Fibroblast of gingiva (primary cell): ENCODE data around the gene MYO3B.
"Not testable (repeated sequence)": the region's sequence is repeated elsewhere in the genome, so short reads cannot be mapped to it uniquely, and the experiment has no call there.

Source experiments
- DNase-seq: peaks from one replicate; pipeline ENCODE4 v3.0.0-alpha.2; 2011; ENCODE audit warnings: low read depth

The MYO3B gene

DNA sequence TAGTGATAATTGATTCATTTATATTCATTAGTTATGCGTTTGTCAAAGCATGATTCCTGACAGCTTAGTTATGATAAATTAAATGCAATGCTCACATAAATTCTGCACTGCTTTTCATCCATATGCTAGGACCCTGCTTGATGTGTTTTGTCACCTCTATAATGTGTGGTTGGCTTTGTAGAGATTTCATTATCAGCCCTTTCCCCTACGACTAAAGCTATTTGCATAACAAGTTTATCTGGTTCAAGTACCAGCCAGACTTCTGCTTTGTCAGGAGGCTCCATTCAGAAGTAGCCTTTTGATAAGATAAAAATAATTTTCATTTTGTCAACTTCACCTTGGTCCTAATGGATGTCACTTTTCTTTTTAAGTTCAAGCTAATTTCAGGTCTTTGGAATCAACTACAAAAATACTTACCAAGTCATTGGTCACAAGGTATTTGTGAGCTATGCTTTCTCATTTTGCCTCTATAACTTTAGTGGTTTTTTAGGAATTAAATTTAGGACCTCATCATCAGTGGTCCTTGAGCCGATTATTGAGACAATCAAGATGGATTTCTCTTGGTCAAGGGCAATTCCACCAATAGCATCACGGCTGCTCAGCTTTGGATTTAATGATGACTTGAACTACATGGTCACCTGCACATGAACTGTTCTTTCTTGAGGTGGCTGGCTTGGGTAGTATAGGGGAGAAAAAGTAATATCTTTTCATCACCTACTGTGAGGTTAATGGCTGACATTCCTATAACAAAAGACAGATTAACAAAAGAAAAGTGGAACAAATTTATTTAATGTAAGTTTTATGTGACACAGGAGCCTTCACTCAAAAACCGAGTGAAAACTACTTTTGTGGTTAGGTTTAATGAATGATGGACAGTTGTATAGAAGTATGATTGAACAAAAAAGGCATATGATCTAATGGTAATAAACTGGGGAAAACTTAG, 162.1 kb downstream of the MYO3B start:
- DNase-seq: no peak

DNA sequence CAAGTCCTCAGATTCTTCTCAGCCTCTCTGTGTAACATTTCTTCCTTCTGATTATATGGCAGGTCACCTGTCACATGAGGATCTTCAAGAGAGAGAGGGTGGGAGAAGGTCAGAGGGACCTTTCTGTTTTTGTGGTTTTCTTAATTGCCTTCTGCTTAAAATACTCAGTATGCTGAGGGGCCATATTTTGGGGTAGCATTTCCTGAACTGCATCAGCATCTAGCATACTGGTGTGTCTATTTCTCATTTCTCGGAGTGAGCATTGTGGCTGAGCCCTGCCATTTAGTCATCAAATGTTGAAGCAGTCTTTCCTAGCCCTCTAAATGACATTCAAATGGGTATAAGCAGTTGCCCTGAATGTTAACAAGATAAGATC, 162.7 kb downstream of the MYO3B start:
- DNase-seq: no peak

GRCh38 chr2:170341684-170342623, 164.0 kb downstream of the MYO3B start:
- no peak for DNase-seq

- no peak for DNase-seq
Observed at GRCh38 chr2:170344663-170345346, 166.9 kb downstream of the MYO3B start.

DNA sequence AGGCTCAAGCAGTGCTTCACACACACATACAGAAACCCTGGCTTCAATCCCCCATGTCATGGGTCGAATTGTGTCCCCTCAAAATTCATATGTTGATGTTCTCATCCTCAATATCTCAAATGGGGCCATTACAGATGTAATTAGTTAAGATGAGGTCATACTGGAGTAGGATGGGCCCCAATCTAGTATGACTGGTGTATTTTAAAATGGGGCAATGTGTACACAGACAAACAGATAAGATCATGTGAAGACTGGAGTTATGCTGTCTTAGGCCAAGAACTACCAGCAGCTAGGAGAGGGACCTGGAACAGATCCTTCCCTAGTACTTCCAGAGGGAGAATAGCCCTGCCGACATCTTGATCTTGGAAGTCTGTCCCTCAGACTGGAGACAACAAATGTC, 167.7 kb downstream of the MYO3B start:
- DNase-seq: no peak

- not testable (repeated sequence) for DNase-seq
Observed at GRCh38 chr2:170349269-170349668, 171.3 kb downstream of the MYO3B start.

DNA sequence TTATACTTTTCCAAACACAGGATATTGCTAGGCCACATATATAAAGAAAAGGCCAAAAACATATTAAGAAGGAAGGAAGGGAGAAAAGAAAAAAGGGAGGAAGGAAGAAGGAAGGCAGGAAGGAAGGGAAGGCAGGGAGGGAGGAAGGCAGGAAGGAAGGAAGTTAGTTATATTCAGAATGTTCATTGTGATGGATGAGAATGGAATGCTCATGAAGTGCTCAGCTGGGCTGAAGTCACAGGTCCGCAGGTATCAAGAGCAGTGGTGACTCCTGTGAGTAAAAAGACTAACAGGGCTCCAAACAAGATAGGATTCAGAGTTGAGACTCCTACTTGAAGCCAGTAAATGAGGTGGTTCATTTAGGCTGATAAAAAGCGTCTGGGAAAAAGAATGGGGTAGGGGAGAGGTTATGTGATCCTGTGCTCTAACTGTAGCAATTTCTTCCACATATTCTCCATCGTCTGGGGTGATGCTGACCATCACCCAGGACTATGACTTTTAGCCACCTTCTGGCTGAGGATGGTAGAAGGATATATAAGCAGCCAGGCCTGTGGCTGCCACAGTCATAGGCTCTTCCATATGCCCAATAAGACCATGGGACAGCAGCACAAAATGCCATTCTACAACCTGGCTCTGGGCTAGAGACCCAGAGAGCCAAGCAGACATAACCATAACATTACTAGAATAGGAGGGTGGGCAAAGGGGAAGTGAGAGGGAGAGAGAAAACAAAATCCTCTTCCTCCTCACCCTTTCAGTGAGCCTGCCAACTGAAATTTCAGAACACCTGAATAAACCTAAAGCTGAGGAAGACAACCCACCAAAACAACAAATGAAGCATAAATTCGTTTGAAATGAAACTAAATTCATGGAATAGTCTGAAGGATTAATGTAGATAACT, 173.2 kb downstream of the MYO3B start:
- no peak for DNase-seq

DNA sequence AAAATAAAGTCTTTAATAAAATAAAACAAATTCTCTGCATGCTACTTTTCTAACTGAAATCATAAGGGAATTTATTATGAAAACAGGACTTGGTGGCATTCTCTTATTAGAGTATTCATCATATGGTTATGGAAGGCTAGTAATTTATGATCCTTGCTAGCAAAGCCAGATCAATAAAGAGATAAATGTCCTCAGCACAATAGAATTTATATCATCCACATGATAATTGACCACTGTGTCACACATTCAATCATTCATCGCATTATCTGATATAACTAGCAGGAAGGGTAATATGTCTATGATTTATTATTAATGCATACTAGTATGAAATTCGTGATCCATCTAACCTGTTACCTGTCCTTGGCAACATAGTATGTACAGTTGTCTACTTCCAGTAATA, 175.8 kb downstream of the MYO3B start:
- DNase-seq: no peak

DNA sequence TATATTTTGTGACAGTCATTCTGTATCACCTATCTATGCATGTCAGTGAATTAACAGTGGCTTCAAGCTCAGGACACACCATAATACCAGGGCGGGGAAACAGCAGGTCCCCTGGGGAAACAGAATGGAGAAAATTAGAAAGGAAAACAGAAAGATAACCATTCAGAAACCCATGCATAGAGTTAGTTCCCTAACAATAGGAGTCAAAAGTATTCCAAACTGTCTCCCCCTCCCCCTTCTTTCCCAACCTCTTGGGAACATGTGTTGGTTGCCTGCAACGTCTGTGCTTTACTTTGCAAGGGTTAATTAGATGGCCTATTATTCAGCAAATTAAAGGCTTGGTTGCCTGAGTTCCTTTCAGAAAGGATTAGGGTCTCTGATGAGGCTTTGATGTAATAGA, 176.4 kb downstream of the MYO3B start:
- DNase-seq: no peak

DNA sequence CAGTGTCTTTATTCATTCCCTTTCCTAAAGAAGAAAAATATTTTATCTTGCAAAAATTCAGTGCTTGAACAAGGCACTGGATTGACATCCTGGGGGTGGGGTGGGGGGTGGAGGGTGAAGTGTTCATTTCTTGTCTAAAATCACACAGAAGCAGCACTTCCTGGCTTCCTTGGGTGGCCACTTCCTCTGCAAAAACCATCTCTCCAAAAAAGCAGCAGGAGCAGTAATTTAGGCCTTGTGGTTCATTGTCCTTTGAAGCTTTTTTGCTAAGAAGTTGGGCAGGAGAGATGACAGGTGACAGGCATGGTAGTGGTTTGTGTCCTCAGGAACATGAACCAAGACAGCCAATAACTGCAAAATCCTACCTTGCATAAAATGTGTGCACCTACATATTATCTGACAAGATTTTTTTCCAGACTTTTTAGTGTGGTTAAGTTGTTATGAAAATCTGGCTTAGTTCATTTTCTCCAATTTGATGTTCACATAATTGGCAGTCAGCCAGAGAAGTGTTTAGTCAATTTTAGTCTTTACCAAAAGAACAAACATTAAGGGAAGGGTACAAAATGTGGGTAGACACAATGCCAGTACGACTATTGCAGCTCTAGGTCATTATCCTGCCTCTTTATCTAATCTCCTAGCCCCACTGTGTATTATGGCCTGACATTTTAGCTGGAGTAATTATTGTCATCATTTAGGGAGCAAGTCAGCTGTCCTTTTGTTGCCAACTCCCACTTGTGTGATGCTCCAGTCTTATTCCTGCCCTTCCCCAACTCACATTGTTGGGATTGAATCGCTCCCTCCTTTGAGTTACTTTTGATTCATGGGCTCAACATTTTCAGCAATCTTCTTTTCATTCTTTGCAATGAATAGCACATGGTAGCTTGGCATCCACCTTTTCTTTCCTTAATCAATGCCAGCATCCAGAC, 177.2 kb downstream of the MYO3B start:
- DNase-seq: no peak

DNA sequence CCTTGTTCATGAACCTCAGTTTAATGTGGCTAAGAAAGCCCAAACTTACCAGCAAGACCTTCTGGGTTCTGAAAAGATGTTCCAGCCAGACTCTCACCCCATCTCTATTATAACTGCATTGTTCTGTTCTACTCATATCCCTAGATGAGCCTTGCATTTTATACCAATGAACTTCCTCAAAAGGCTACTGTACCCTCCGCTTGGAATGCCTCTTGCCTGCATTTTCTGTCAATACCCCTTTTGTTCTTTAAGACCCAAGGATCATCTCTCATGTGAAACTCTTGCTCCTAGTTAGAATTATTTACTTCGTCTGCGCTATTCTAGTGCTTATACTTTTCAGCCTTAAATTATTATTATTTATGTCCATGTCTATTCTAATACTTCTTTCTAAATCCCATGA, 181.5 kb downstream of the MYO3B start:
- no peak for DNase-seq

DNA sequence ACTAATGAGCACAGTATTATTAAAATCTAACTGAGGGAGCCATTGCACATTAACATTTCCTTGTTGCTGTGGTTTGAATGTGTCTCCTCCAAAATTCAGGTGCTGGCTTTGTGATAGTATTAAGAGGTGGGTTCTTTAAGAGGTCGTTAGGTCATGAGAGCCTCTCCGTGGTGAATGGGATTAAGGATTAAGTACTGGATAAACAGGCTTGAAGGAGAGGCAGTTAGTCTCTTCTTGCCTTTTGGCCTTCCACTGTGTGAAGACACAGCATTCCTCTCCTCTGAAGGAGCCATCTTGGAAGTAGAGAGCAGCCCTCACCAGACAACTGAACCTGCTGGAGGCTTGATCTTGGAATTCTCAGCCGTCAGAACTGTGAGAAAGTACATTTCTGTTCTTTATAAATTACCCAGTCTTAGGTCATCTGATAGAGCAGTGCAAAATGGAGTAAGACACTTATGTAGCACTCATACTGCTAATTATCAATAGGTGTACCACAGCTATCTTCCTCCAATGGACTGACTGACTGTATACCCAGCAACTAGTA, 182.7 kb downstream of the MYO3B start:
- no peak for DNase-seq

DNA sequence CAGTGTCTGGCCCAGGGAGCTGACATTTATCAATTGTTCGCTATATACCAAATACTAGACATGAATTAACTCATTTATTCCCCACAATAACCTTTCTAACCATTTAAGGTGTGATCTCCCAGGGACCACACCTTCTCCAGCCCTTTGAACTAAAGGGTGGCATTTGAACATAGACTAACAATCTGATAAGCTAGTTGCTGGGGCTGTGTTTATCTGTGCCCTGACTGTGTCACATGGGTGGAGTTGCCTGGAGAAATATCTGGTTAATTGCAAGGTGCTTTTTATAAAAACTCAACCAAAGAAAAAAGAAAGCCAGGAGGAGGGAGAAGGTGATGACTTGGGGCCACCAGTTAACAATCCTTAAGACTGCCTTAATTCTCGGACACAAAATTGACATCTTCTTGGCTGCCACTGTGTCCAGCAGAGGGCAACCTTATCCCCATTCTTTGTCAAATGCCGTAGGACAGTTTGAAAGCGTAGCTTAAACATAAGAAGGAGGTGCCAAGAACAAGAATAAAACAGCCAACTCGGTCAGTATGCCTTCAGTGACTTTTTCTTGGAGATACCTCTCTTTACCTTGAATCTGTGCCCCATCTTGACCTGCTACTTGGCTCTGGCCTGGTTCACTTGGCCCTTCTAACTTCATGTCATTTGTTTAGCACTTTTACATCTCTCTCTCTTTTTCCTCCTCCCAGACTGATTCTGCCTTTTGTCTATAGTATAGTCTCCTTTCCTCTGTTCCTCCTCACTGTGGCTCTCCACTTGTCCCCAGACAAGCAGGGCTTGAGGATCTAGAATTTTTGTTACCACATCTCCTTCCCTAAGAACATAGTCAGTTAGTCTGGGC, 183.4 kb downstream of the MYO3B start:
- DNase-seq: peak; percentile 48

DNA sequence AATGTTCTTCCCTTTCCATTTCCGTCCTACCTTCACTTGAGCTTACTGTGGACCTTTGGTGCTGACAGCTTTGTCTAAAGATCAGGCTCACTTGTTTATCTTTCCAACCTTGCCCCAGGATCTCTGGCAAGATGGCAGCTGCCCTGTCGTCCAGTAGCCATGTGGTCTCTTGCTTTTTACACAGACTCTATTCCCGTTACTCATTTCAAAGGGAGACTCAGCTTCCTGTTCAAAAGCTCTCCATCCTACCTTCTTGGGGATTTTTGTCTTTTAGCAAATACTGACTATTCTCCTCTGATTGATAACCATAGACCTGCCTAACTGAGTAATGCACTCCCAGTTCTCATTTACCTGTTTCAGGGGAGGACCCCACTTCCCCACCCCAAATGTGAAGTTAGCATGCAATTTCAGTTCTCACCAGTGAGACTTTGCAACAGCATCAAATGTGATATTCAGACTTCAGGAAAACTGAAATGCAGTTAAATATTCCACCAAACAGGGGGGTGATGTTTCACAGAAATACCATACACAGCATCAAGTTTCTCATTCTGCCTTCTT, 184.4 kb downstream of the MYO3B start:
- no peak for DNase-seq

DNA sequence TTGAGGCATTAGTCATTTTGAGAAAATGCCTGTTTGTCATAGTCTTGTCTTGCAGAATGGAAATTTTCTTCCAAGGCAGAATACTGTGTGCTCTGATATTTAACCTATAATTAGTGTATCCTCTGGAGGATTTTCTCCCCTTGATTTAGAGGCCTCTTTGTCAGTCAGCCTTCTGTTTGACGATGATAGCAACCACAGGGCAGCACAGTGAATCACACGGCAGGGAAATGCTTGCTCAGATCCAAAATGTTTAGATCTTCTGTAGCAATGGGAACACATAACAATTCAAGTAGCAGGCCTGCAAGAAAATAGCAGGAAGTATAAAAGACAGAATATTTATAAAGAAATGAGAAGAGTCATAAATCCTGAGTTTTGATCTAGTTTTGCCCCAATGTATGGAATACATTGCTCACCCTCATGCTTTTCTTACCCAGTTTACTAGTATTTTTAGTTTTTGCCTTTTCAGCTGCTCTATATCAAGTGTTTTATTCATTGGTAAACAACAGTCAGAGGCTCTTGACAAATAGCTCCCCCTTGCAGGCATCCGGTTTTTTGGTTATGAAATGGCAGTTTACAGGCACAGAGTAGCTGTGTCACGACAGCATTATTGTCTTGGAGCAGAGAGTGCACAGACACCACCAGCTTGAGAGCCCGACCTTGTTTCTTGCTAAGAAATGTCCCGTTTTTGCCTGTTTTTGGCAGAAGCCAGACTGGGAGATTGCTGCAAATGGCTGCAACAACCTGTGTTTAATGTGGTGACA, 185.1 kb downstream of the MYO3B start:
- peak; percentile 6 for DNase-seq

DNA sequence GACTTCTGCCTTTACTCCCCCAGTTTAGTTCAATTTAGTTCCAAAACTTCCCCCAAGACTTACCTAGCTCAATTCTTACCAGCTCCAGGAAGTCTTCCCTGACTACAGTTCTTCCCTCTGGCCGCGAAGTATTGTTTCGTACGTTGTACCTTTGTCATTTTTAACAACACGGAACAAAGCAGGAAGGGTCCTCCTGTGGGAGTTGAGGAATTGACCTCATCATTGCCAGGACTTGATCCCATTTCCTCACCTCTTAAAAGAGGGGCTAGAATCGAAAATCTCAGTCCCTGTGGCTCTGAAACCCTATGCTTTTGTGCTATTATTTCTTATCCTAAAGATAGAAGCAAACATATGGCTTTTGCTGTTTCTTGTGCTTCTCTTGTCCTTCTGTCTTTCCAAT, 187.1 kb downstream of the MYO3B start:
- DNase-seq: no peak

- DNase-seq: no peak
Observed at GRCh38 chr2:170365686-170366085, 187.7 kb downstream of the MYO3B start.

DNA sequence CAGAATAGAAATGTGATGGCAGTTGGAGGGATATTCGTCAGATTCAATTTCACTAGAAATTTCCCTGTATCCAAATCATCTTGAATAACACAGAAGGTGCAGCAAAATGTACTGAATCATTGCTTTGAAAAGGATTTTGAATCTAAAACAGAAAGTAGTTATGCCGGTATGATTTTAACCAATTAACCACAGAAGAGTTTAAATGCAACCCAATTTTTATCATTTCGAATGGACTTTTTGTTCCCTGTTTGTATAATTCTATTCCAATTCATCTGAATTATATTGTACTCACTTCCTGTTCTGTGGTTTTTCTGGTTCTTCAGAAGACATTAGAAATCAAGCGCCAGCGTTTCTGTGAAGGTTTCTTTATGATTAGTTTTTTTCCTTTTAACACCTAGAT, 190.4 kb downstream of the MYO3B start:
- no peak for DNase-seq
